OCI-LY3 (cell line): Measurements from ENCODE around the gene B4GALT3.

Source experiments
- H2AFZ ChIP-seq: fragments of 200-600, 300-600 bp; shearing (Covaris generic); 2 replicates; pipeline ENCODE4 v1.6.0; 2014; ENCODE audit warnings: antibody characterized with exemption, low read depth, low read length
- H3K27ac ChIP-seq: fragments of 200-600, 300-600 bp; sonication (generic); 2 replicates; pipeline ENCODE4 v1.5.1; 2014; ENCODE audit warnings: mild to moderate bottlenecking, low read length, moderate library complexity, mixed read lengths
- H3K27me3 ChIP-seq: fragments of 200-600, 300-600 bp; sonication (generic); 2 replicates; pipeline ENCODE4 v1.6.1; 2014; ENCODE audit warnings: low read depth, low read length, mixed read lengths
- H3K36me3 ChIP-seq: fragments of 200-600, 300-600 bp; sonication (generic); replicated peaks from 2 replicates; pipeline ENCODE3; 2014; ENCODE audit warnings: low read depth, low read length, mixed read lengths
- H3K4me1 ChIP-seq: fragments of 300-600, 200-600 bp; sonication (generic); 2 replicates; pipeline ENCODE4 v1.6.1; 2014; ENCODE audit warnings: low read length, mixed read lengths
- H3K4me2 ChIP-seq: fragments of 200-600, 300-600 bp; sonication (generic); 2 replicates; pipeline ENCODE4 v1.6.1; 2014; ENCODE audit warnings: low read length, mixed read lengths
- H3K4me3 ChIP-seq: fragments of 300-600, 200-600 bp; sonication (generic); 2 replicates; pipeline ENCODE4 v1.5.1; 2014; ENCODE audit warnings: antibody characterized with exemption, mild to moderate bottlenecking, low read length, moderate library complexity
- H3K79me2 ChIP-seq: fragments of 300-600, 200-600 bp; shearing (Covaris generic); 2 replicates; pipeline ENCODE4 v1.6.1; 2014; ENCODE audit warnings: mild to moderate bottlenecking, low read length, mixed read lengths
- H3K9ac ChIP-seq: fragments of 300-600, 200-600 bp; shearing (Covaris generic); 2 replicates; pipeline ENCODE4 v1.6.0; 2014; ENCODE audit warnings: mild to moderate bottlenecking, low read length, moderate library complexity
- H3K9me3 ChIP-seq: fragments of 200-600, 300-600 bp; shearing (Covaris generic); 2 replicates; pipeline ENCODE4 v1.6.1; 2014; ENCODE audit warnings: low read length, mixed read lengths; ENCODE audit not compliant: insufficient read depth
- H4K20me1 ChIP-seq: fragments of 200-600, 300-600 bp; sonication (generic); 2 replicates; pipeline ENCODE4 v1.6.1; 2016; ENCODE audit warnings: low read length, mixed read lengths; ENCODE audit not compliant: insufficient read depth
- EZH2phosphoT487 ChIP-seq: fragments of 200-600 bp; shearing (Covaris generic); IDR thresholded peaks from 2 replicates; pipeline ENCODE4 v1.6.1; 2018; ENCODE audit warnings: antibody characterized with exemption, mixed run types, low read depth
- TF ChIP-seq, protein P1 (sequence below): fragments of 200-600, 300-600 bp; sonication (generic); IDR thresholded peaks from 2 replicates; pipeline ENCODE4 v1.5.1; 2014; ENCODE audit warnings: antibody characterized with exemption, low read length, low read depth

The B4GALT3 gene

DNA sequence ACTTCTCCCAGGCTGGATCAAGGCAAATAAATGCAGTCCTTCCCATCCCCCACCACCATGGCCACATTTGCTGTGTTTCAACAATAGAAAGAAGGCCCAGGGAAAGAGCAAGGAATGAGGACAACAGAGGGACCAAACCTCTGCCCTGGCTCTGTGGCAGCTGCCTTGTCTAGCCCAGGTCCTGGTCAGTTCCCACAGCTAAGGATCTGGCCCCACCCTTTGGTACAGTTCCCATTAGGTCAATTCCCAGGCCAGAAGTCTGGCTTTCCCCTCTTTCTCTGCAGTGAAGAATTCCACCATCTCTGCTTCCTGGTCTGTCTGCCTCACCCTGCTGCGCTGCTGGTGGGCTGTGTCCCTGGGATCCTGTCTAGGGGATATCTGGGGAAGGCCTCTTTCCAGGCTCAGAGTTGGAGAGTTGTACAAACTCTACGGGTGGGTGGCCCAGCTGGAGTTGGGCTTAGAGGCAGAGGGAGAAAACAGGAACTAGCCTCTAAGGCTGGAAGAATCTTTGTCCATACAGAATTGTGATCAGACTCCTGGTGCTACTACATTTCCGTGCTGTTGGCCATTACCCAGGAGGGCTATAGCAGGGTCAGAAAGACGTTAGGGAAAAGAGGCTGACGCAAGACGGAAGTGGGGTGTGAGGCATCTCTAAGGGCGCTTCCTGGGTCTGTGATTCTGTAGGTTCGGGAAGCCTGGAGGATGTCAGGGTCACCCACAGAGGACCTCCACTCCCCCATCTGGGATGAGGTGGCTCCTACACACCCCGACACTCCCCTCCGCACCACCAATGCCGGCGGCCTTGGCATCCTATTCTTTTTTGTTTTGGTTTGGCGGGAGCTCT is 23.9 kb upstream of the B4GALT3 start:
- Histone ChIP-seq H3K27ac (peak overlapping the region; percentile 62), H4K20me1 (no peaks in the 10 kb centered on the region)

DNA sequence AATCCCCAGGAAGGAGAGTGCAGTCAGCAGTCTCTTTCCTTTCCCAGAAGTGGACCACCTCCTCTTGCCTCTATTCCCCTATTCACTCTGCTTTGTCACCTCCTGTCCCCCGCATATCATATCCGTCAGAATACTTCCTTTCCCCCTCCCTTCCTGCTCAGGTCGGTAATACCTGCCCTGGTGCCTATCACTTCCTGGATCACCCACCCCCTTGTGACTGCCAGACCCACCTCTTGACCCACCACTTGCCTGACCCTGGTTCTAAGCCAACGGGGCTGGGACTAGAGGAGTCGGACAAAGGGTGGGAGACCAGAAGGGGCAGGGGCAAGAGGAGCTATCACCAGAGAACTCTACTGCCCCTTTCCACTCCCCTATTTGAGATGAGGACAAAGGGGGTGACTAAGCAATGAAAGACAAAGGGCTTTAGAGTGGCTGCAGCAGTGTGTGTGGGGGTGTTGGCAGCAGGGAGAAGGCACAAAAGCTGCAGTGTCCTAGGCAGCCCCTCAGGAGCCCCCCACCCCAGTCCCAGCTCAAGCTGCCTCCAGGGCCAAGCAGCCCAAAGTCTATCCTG is 23.2 kb upstream of the B4GALT3 start:
- no peaks in the 10 kb centered on the region for H3K9me3 ChIP-seq
- peaks cover 20% of the 10 kb centered on the region for H3K79me2 ChIP-seq
- H3K27me3 ChIP-seq: no peaks in the 10 kb centered on the region
- no peak overlapping the region for H3K9ac ChIP-seq
- 0 out of 2 replicates have a peak overlapping the region, but pooled peaks have one; percentile 5 for H3K4me2 ChIP-seq
- TF ChIP-seq, protein P1, sequence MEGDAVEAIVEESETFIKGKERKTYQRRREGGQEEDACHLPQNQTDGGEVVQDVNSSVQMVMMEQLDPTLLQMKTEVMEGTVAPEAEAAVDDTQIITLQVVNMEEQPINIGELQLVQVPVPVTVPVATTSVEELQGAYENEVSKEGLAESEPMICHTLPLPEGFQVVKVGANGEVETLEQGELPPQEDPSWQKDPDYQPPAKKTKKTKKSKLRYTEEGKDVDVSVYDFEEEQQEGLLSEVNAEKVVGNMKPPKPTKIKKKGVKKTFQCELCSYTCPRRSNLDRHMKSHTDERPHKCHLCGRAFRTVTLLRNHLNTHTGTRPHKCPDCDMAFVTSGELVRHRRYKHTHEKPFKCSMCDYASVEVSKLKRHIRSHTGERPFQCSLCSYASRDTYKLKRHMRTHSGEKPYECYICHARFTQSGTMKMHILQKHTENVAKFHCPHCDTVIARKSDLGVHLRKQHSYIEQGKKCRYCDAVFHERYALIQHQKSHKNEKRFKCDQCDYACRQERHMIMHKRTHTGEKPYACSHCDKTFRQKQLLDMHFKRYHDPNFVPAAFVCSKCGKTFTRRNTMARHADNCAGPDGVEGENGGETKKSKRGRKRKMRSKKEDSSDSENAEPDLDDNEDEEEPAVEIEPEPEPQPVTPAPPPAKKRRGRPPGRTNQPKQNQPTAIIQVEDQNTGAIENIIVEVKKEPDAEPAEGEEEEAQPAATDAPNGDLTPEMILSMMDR: no peak
- no peak for TF ChIP-seq EZH2phosphoT487
- H3K27ac ChIP-seq: no peak overlapping the region
- peaks cover 34% of the 10 kb centered on the region for H3K4me1 ChIP-seq
- no peaks in the 10 kb centered on the region for H4K20me1 ChIP-seq
- no peak overlapping the region for H3K4me3 ChIP-seq
- H2AFZ ChIP-seq: 0 out of 2 replicates have a peak overlapping the region, but pooled peaks have one; percentile 33
- peaks cover 15% of the 10 kb centered on the region for H3K36me3 ChIP-seq

More for the DNA sequence above, 23.9 kb upstream of the B4GALT3 start:
- Histone ChIP-seq H3K4me3 (peak overlapping the region; percentile 91), H3K9ac (peak overlapping the region; percentile 96), H3K27me3 (no peaks in the 10 kb centered on the region), H3K4me2 (peak overlapping the region; percentile 86), H2AFZ (peak overlapping the region; percentile 84), H3K9me3 (no peaks in the 10 kb centered on the region), H3K36me3 (peaks cover 22% of the 10 kb centered on the region), H3K79me2 (peaks cover 20% of the 10 kb centered on the region), H3K4me1 (peaks cover 28% of the 10 kb centered on the region)
- TF ChIP-seq, protein P1: no peak
- TF ChIP-seq EZH2phosphoT487: no peak

DNA sequence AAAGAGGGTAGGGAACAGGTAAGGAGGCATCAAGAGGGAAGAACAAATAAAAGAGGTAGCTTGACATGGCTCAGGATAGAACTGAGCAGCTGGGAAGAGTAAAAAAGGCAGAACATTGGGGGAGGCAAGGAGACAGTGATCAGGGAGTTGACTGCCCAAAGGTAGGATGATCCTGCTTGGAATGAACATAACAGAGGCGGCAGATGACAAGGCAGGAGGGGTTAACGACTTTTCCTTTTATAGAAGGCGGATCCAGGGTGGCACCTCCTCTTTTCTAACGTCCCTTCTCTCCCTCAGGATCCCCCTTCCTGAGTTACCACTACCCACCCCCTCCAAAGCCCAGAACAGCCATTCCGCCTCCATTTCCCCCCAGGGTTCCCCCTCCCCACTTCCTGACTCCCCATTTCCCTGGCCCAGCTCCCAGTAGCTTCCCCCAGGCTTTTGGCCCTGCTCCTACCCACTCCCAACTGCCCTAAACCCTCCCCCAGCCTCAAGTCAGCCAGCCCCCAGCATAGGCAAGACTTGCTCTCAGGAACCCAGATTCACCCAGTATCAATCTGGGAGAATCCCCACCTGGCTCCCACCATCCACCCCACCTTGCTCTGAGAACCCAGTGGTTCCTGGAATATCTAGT is 22.3 kb upstream of the B4GALT3 start:
- Histone ChIP-seq H3K27me3 (no peaks in the 10 kb centered on the region), H3K4me2 (no peak overlapping the region), H3K9me3 (no peaks in the 10 kb centered on the region), H3K36me3 (peaks cover 10% of the 10 kb centered on the region), H4K20me1 (no peaks in the 10 kb centered on the region), H3K9ac (no peak overlapping the region), H3K27ac (no peak overlapping the region), H3K79me2 (peaks cover 20% of the 10 kb centered on the region), H3K4me1 (peaks cover 43% of the 10 kb centered on the region), H3K4me3 (no peak overlapping the region), H2AFZ (no peak overlapping the region)
- TF ChIP-seq, protein P1: no peak
- TF ChIP-seq EZH2phosphoT487: no peak

DNA sequence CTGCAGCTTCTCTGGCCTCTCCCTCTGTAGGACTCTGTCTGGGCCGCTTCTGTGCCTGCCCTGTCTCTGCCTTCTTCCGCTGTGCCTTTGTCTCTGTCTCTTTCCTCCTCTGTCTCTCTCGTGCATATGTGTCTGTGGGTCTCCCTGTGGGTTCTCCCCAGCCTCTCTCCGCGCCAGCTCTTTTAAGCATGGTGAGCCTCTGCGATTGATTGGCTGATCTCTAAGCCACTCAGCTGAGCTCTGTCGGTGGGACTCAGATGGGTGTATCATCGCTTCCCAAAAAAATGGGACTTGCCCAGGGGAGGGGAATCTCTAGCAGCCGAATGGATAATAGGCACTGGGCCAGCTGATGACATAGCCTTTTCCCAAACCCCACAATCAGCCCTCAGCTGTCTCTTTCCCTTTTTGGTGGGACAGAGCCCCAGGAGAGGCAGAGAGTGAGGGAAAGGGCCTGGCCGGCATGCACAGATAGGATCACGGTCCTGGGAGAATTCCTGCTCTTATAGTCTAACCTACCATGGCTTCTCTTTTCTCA is 21.7 kb upstream of the B4GALT3 start, which contains the start of gene ADAMTS4:
Gene ADAMTS4 (minus strand): TSS at position 158 of the 535 bp plus-strand sequence. CDS start 427 bp downstream, outside the sequence.
- Histone ChIP-seq H3K27ac (no peak within 1 kb of the TSS), H3K9me3 (no peaks in the 10 kb centered on the region), H3K4me2 (no peak within 1 kb of the TSS), H3K4me3 (no peak within 1 kb of the TSS), H3K27me3 (no peaks in the 10 kb centered on the region), H4K20me1 (no peaks in the 10 kb centered on the region), H3K36me3 (peaks cover 3% of the 10 kb centered on the region), H3K9ac (no peak within 1 kb of the TSS), H3K4me1 (peaks cover 46% of the 10 kb centered on the region), H2AFZ (no peak within 1 kb of the TSS), H3K79me2 (peaks cover 17% of the 10 kb centered on the region)
- TF ChIP-seq EZH2phosphoT487: no peak
- TF ChIP-seq, protein P1: no peak
